NCI-H2196 treated with DMSO at 0.1 percent for 48 hours (cell line): ENCODE measurements around the gene SH3PXD2A.

Source experiments
- DNase-seq: peaks from one replicate; lab custom pipeline; 2025; ENCODE audit not compliant: unreplicated experiment; lab: John Stamatoyannopoulos, UW

Gene SH3PXD2A

GRCh38 chr10:103552856-103553742, 302.3 kb downstream of the SH3PXD2A start:
- DNase-seq, result no peak

GRCh38 chr10:103551619-103552602, 303.5 kb downstream of the SH3PXD2A start:
- DNase-seq, result no peak

- DNase-seq, result no peak
Measured at GRCh38 chr10:103550229-103550628, 305.1 kb downstream of the SH3PXD2A start.

- no peak for DNase-seq
Measured at GRCh38 chr10:103549349-103549685, 306.1 kb downstream of the SH3PXD2A start.

GRCh38 chr10:103548581-103549348, 306.6 kb downstream of the SH3PXD2A start:
- peak; percentile 71 for DNase-seq

- no peak for DNase-seq
Measured at GRCh38 chr10:103548006-103548405, 307.4 kb downstream of the SH3PXD2A start.

- no peak for DNase-seq
Measured at GRCh38 chr10:103547391-103547946, 307.9 kb downstream of the SH3PXD2A start.

- DNase-seq, result peak; percentile 44
Measured at GRCh38 chr10:103546401-103546800, 309.0 kb downstream of the SH3PXD2A start.

GRCh38 chr10:103545771-103546281, 309.6 kb downstream of the SH3PXD2A start:
- peak; percentile 41 for DNase-seq

- peak; percentile 41 for DNase-seq
Measured at GRCh38 chr10:103545366-103545765, 310.0 kb downstream of the SH3PXD2A start.

- DNase-seq, result no peak
Measured at GRCh38 chr10:103544657-103545310, 310.6 kb downstream of the SH3PXD2A start.
